T-helper 2 cell treated with Interferon-gamma antibody and Interleukin-4, amounts not matched to agents 5 μg/mL and 100 μg/mL, for 36 hours (primary cell): ENCODE data around the gene PCDHB9.
"Not testable (repeated sequence)": the region's sequence is repeated elsewhere in the genome, so short reads cannot be mapped to it uniquely, and the experiment has no call there.

Experiments
- DNase-seq: peaks from one replicate; pipeline ENCODE4 v3.0.0; 2021; ENCODE audit warnings: low spot score
- H3K27ac Mint-ChIP-seq: one replicate; pipeline ENCODE4 v1.8.0; 2021; ENCODE audit warnings: mild to moderate bottlenecking, mixed read lengths
- H3K27me3 Mint-ChIP-seq: one replicate; pipeline ENCODE4 v1.8.0; 2021; ENCODE audit warnings: low read depth, mixed read lengths
- H3K36me3 Mint-ChIP-seq: one replicate; pipeline ENCODE4 v1.8.0; 2021; ENCODE audit warnings: low read depth, mixed read lengths
- H3K4me1 Mint-ChIP-seq: one replicate; pipeline ENCODE4 v1.8.0; 2021; ENCODE audit warnings: low read depth, mixed read lengths
- H3K4me3 Mint-ChIP-seq: one replicate; pipeline ENCODE4 v1.8.0; 2022; ENCODE audit warnings: mild to moderate bottlenecking, moderate library complexity, mixed read lengths
- H3K9me3 Mint-ChIP-seq: one replicate; pipeline ENCODE4 v1.8.0; 2021; ENCODE audit warnings: mixed read lengths

PCDHB9 gene

GRCh38 chr5:141201646-141202045 is 14.7 kb downstream of the PCDHB9 start:
- H3K4me3 Mint-ChIP-seq, DNase-seq, H3K36me3 Mint-ChIP-seq, H3K27ac Mint-ChIP-seq, H3K4me1 Mint-ChIP-seq, H3K27me3 Mint-ChIP-seq: not testable (repeated sequence)
- H3K9me3 Mint-ChIP-seq = peaks cover 39% of the 10 kb centered on the region

- H3K27ac Mint-ChIP-seq = no peak within 1 kb of the TSS
- DNase-seq = no peak
- no peaks in the 10 kb centered on the region for H3K4me1 Mint-ChIP-seq
- H3K4me3 Mint-ChIP-seq = no peak within 1 kb of the TSS
- no peaks in the 10 kb centered on the region for H3K36me3 Mint-ChIP-seq
- peaks cover 12% of the 10 kb centered on the region for H3K9me3 Mint-ChIP-seq
- H3K27me3 Mint-ChIP-seq = no peaks in the 10 kb centered on the region
Measured at GRCh38 chr5:141208478-141208877, 21.5 kb downstream of the PCDHB9 start, which contains the start of gene PCDHB12. TSS of gene PCDHB12 (plus strand) at chr5:141208719. CDS start at chr5:141208908, 189 bp downstream.

GRCh38 chr5:141210281-141210680 is 23.3 kb downstream of the PCDHB9 start:
- H3K36me3 Mint-ChIP-seq, H3K27ac Mint-ChIP-seq, H3K27me3 Mint-ChIP-seq, DNase-seq, H3K4me3 Mint-ChIP-seq, H3K4me1 Mint-ChIP-seq: not testable (repeated sequence)
- peaks cover 21% of the 10 kb centered on the region for H3K9me3 Mint-ChIP-seq

- H3K9me3 Mint-ChIP-seq = peaks cover 23% of the 10 kb centered on the region
- DNase-seq, H3K36me3 Mint-ChIP-seq, H3K4me1 Mint-ChIP-seq, H3K27me3 Mint-ChIP-seq, H3K4me3 Mint-ChIP-seq, H3K27ac Mint-ChIP-seq: not testable (repeated sequence)
Measured at GRCh38 chr5:141210849-141211248, 23.9 kb downstream of the PCDHB9 start.

- DNase-seq, H3K36me3 Mint-ChIP-seq, H3K4me3 Mint-ChIP-seq, H3K27me3 Mint-ChIP-seq, H3K4me1 Mint-ChIP-seq, H3K27ac Mint-ChIP-seq: not testable (repeated sequence)
- H3K9me3 Mint-ChIP-seq = peaks cover 32% of the 10 kb centered on the region
Measured at GRCh38 chr5:141213656-141214339, 26.8 kb downstream of the PCDHB9 start, which contains the start of gene PCDHB13. TSS of gene PCDHB13 (plus strand) at chr5:141213919. CDS start at chr5:141214124, 205 bp downstream.

GRCh38 chr5:141214583-141214982 is 27.6 kb downstream of the PCDHB9 start:
- peaks cover 33% of the 10 kb centered on the region for H3K9me3 Mint-ChIP-seq
- not testable (repeated sequence) for DNase-seq, H3K27me3 Mint-ChIP-seq, H3K36me3 Mint-ChIP-seq, H3K4me3 Mint-ChIP-seq, H3K27ac Mint-ChIP-seq, H3K4me1 Mint-ChIP-seq

- H3K9me3 Mint-ChIP-seq = peaks cover 34% of the 10 kb centered on the region
- H3K4me3 Mint-ChIP-seq, H3K4me1 Mint-ChIP-seq, H3K36me3 Mint-ChIP-seq, DNase-seq, H3K27me3 Mint-ChIP-seq, H3K27ac Mint-ChIP-seq: not testable (repeated sequence)
Measured at GRCh38 chr5:141215504-141215903, 28.5 kb downstream of the PCDHB9 start.

- H3K27me3 Mint-ChIP-seq, H3K4me3 Mint-ChIP-seq, H3K36me3 Mint-ChIP-seq, H3K27ac Mint-ChIP-seq, DNase-seq, H3K4me1 Mint-ChIP-seq: not testable (repeated sequence)
- H3K9me3 Mint-ChIP-seq = peaks cover 34% of the 10 kb centered on the region
Measured at GRCh38 chr5:141216035-141216434, 29.1 kb downstream of the PCDHB9 start.

- Mint-ChIP-seq H3K27ac (no peak within 1 kb of the TSS), H3K4me1 (no peaks in the 10 kb centered on the region), H3K27me3 (no peaks in the 10 kb centered on the region), H3K9me3 (peaks cover 31% of the 10 kb centered on the region), H3K36me3 (no peaks in the 10 kb centered on the region), H3K4me3 (no peak within 1 kb of the TSS)
- DNase-seq = no peak
Measured at GRCh38 chr5:141223112-141223783, 36.3 kb downstream of the PCDHB9 start, which contains the start of gene PCDHB14. TSS of gene PCDHB14 (plus strand) at chr5:141223343. CDS start at chr5:141223506, 163 bp downstream.

GRCh38 chr5:141224844-141225243 is 37.9 kb downstream of the PCDHB9 start:
- H3K27ac Mint-ChIP-seq, DNase-seq, H3K36me3 Mint-ChIP-seq, H3K4me1 Mint-ChIP-seq, H3K27me3 Mint-ChIP-seq, H3K4me3 Mint-ChIP-seq: not testable (repeated sequence)
- peaks cover 31% of the 10 kb centered on the region for H3K9me3 Mint-ChIP-seq

GRCh38 chr5:141225421-141225820 is 38.5 kb downstream of the PCDHB9 start:
- H3K36me3 Mint-ChIP-seq, H3K27me3 Mint-ChIP-seq, H3K4me1 Mint-ChIP-seq, DNase-seq, H3K4me3 Mint-ChIP-seq, H3K27ac Mint-ChIP-seq: not testable (repeated sequence)
- peaks cover 27% of the 10 kb centered on the region for H3K9me3 Mint-ChIP-seq

GRCh38 chr5:141234109-141234667 is 47.2 kb downstream of the PCDHB9 start:
- Mint-ChIP-seq H3K4me1 (no peaks in the 10 kb centered on the region), H3K27me3 (no peaks in the 10 kb centered on the region), H3K36me3 (no peaks in the 10 kb centered on the region), H3K27ac (no peak overlapping the region), H3K9me3 (peaks cover 37% of the 10 kb centered on the region), H3K4me3 (no peak overlapping the region)
- DNase-seq = no peak

GRCh38 chr5:141235922-141236321 is 49.0 kb downstream of the PCDHB9 start:
- H3K9me3 Mint-ChIP-seq = peaks cover 51% of the 10 kb centered on the region
- not testable (repeated sequence) for H3K27ac Mint-ChIP-seq, H3K27me3 Mint-ChIP-seq, DNase-seq, H3K36me3 Mint-ChIP-seq, H3K4me1 Mint-ChIP-seq, H3K4me3 Mint-ChIP-seq

GRCh38 chr5:141236516-141237313 is 49.8 kb downstream of the PCDHB9 start:
- H3K4me3 Mint-ChIP-seq = no peak overlapping the region
- peaks cover 46% of the 10 kb centered on the region for H3K9me3 Mint-ChIP-seq
- H3K27me3 Mint-ChIP-seq = no peaks in the 10 kb centered on the region
- H3K27ac Mint-ChIP-seq = peak overlapping the region; percentile 65
- H3K4me1 Mint-ChIP-seq = no peaks in the 10 kb centered on the region
- no peak for DNase-seq
- H3K36me3 Mint-ChIP-seq = no peaks in the 10 kb centered on the region
